Esophagus squamous epithelium (tissue), 4 donors: ENCODE results near the gene CTDSPL.

Source experiments
- CTCF ChIP-seq, 6 experiments: fragments of 450-650 bp in 4 of 6; fragments of 200-600 bp in 2 of 6; sonication (generic) in 2 of 6; IDR thresholded peaks; one replicate each; pipeline ENCODE4 v1.5.1; 2016 to 2019; ENCODE audit warnings: antibody characterized with exemption in 6 of 6, mild to moderate bottlenecking in 4 of 6, moderate library complexity in 4 of 6
- POLR2A ChIP-seq, 4 donors: fragments of 450-650 bp; IDR thresholded peaks; one replicate each; pipeline ENCODE4 v1.6.1; 2017; ENCODE audit warnings: antibody characterized with exemption in 4 of 4, mild to moderate bottlenecking in 4 of 4, moderate library complexity in 3 of 4

GRCh38 chr3:37887062-37887461, 25.4 kb downstream of the CTDSPL start:
- TF ChIP-seq CTCF (IDR thresholded peaks at IDR 0.05) (no peak), POLR2A (IDR thresholded peaks at IDR 0.05) (no peak)
